ENCODE data around the gene CENPVL1. TPM values are rescaled to one million over a fixed set of nuclear protein-coding genes. Genes with fewer than 3 reads are reported as not detected.

Gene CENPVL1
- polyA plus RNA-seq, 2 of the 4 experiments (the other 2 are of a cell fraction), result not detected

GRCh38 chrX:51747671-51748070 lies 37.4 kb downstream of the CENPVL1 start:
- CTCF ChIA-PET, result no interaction called here
- Histone ChIP-seq H3K4me2 (no peak overlapping the region), H3K27ac (no peak overlapping the region), H3K4me1 (peaks cover 2% of the 10 kb centered on the region; the same call in 1 of the 3 replicates), H3K9me3 (peaks cover 9% of the 10 kb centered on the region), H3K4me3 (no peak overlapping the region)
- TF ChIP-seq CTCF (IDR thresholded peaks at IDR 0.05) (no peak), MAZ (IDR thresholded peaks at IDR 0.05; ENCODE audit: borderline replicate concordance, low read depth, low read length) (no peak), ZC3H11A (IDR thresholded peaks at IDR 0.05) (no peak), POLR2AphosphoS2 (conservative IDR thresholded peaks at IDR 0.05; ENCODE audit: low read length) (no peak)
- TF ChIP-seq, protein P1, sequence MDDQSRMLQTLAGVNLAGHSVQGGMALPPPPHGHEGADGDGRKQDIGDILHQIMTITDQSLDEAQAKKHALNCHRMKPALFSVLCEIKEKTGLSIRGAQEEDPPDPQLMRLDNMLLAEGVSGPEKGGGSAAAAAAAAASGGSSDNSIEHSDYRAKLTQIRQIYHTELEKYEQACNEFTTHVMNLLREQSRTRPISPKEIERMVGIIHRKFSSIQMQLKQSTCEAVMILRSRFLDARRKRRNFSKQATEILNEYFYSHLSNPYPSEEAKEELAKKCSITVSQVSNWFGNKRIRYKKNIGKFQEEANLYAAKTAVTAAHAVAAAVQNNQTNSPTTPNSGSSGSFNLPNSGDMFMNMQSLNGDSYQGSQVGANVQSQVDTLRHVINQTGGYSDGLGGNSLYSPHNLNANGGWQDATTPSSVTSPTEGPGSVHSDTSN (IDR thresholded peaks at IDR 0.05), result no peak
- no peak for DNase-seq (ENCODE audit: low read depth in 1 of 2, low spot score in 1 of 2)
- POLR2A ChIA-PET, result no interaction called here
- no peak for FAIRE-seq
- no peak for ATAC-seq

DNA sequence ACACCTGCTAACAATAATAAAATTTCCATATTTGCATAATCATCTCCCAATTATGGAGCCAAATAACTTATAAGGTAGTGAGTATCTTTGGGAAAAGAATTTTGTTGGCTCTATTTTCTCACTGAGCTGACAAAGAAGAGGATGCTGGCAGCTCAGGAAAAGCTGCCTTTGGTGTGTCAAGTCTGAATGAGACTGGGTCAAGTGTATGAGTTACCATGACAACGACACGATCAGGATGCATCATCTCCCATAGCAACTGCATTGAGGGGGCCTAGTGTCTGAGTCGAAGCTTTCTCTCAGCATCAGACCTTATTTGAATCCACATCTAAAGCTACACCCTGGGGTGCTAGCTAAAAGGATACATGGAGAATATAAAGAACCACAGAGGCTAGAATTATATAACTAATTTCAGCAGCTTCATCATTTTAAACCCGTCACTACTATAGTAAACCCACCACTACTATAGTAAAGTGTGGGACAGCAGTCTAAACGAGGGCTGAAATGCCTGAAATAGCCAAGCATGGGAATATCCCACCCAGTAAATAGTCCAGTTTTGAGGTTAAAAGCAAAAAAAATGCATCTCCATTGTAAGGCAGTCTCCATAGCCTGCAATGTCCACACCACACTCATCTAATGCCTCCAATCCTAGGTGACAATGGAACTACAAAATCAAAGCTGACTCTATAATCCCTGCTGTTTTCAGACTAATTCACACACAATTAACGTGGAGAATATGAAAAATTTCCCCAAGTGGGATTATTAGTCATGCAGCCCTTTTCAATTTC lies 48.9 kb downstream of the CENPVL1 start:
- TF ChIP-seq HMGXB4 (CRISPR knock-in tag; IDR thresholded peaks at IDR 0.05; ENCODE audit: borderline replicate concordance) (no peak), HDAC2 (IDR thresholded peaks at IDR 0.05) (no peak), KDM1A (IDR thresholded peaks at IDR 0.05; ENCODE audit: low read depth) (no peak), KDM5A (IDR thresholded peaks at IDR 0.05) (no peak), CBX2 (IDR thresholded peaks at IDR 0.05; ENCODE audit: borderline replicate concordance, low read depth) (no peak), ZNF302 (CRISPR knock-in tag; IDR thresholded peaks at IDR 0.05) (no peak), SREBF2 (IDR thresholded peaks at IDR 0.05) (no peak), BHLHE40 (IDR thresholded peaks at IDR 0.05; ENCODE audit: low read depth, low read length) (no peak), MYC (IDR thresholded peaks at IDR 0.05; ENCODE audit: borderline replicate concordance, low read length) (no peak), MAZ (IDR thresholded peaks at IDR 0.05; ENCODE audit: borderline replicate concordance, low read depth, low read length) (no peak), CHD2 (IDR thresholded peaks at IDR 0.05; ENCODE audit: low read length, partially characterized antibody) (no peak), POLR2AphosphoS2 (conservative IDR thresholded peaks at IDR 0.05; ENCODE audit: low read length) (no peak), FOSB (CRISPR knock-in tag; IDR thresholded peaks at IDR 0.05) (no peak), NFE2L2 (conservative IDR thresholded peaks at IDR 0.05; ENCODE audit: low read length) (no peak), RFX5 (IDR thresholded peaks at IDR 0.05) (no peak), HEYL (CRISPR knock-in tag; IDR thresholded peaks at IDR 0.05) (no peak), HOXB13 (CRISPR knock-in tag; IDR thresholded peaks at IDR 0.05; ENCODE audit: low read depth) (no peak), EHF (CRISPR knock-in tag; IDR thresholded peaks at IDR 0.05) (no peak)
- TF ChIP-seq, protein P2, sequence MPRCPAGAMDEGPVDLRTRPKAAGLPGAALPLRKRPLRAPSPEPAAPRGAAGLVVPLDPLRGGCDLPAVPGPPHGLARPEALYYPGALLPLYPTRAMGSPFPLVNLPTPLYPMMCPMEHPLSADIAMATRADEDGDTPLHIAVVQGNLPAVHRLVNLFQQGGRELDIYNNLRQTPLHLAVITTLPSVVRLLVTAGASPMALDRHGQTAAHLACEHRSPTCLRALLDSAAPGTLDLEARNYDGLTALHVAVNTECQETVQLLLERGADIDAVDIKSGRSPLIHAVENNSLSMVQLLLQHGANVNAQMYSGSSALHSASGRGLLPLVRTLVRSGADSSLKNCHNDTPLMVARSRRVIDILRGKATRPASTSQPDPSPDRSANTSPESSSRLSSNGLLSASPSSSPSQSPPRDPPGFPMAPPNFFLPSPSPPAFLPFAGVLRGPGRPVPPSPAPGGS (IDR thresholded peaks at IDR 0.05), result no peak
- ChIA-PET CTCF (no interaction called here), POLR2A (no interaction called here)
- FAIRE-seq, result no peak
- DNase-seq (ENCODE audit: low read depth in 1 of 2, low spot score in 1 of 2), result no peak
- Histone ChIP-seq H3K4me1 (no peaks in the 10 kb centered on the region), H3K9me3 (no peaks in the 10 kb centered on the region), H3K4me2 (no peak overlapping the region), H3K27ac (no peak overlapping the region), H3K4me3 (no peak overlapping the region)
- 4% methylated on average over 6 of the region's 6 CpGs for WGBS (ENCODE audit: missing lambda C conversion rate)
- no peak for ATAC-seq

Data from A549 (cell line).